K562 (cell line): ENCODE results near the gene TRIM73. TPM values are rescaled to one million over a fixed set of nuclear protein-coding genes. Genes with fewer than 3 reads are reported as not detected.
A peak's percentile ranks its signal among the peaks of the same experiment; 100 is the strongest.
"Not testable (repeated sequence)": the region's sequence is repeated elsewhere in the genome, so short reads cannot be mapped to it uniquely, and the experiment has no call there.

Experiments used
- ATAC-seq: fragments of 200-7000 bp; cut with Tn5 transposase; 3 replicates; pipeline ENCODE4 v1.9.1; 2020; ENCODE audit warnings: moderate library complexity
- Bru-seq: library from RNA; stranded (reverse); fragments of 400-500 nt; gene quantifications from one replicate; lab custom pipeline; 2021; lab: Mats Ljungman, UMichigan
- BruChase-seq, 2 experiments: library from RNA; stranded (reverse); fragments of 400-500 nt; gene quantifications; one replicate each; lab custom pipeline; 2021; lab: Mats Ljungman, UMichigan
- BruUV-seq: library from RNA; stranded (reverse); fragments of 400-500 nt; replicated peaks from 2 replicates; lab custom pipeline; 2021; lab: Mats Ljungman, UMichigan
- CTCF ChIA-PET: fragments of 300-600 bp; formaldehyde crosslinking; extraction: SDS; loops from one replicate; lab custom pipeline; 2021; ENCODE audit warnings: low intra/inter-chr PET ratio; lab: Yijun Ruan, JAX
- POLR2A ChIA-PET: fragments of 300-600, 350-650 bp; sonication (Branson Sonifier 250); formaldehyde crosslinking; extraction: SDS; loops from one replicate; lab custom pipeline; 2021; ENCODE audit warnings: antibody characterized with exemption, inconsistent platforms; lab: Yijun Ruan, JAX
- DNase-seq, 4 experiments: peaks; one replicate each; pipeline versions ENCODE4 v3.0.0 to v3.0.0-alpha.2; 2011 to 2018; ENCODE audit warnings: low spot score in 3 of 4, mixed read lengths in 3 of 4; ENCODE audit errors: extremely low read depth in 1 of 4
- FAIRE-seq: peaks from 2 replicates; lab custom pipeline; 2011; peaks lifted over from hg19 to GRCh38; lab: Jason Lieb, UNC
- H2AFZ ChIP-seq: 2 replicates; pipeline ENCODE4 v1.6.0; 2011; ENCODE audit warnings: low read depth, low read length, control low read depth, inconsistent platforms
- H3K27ac ChIP-seq: fragments of 200-600 bp; 3 replicates; pipeline ENCODE4 v1.8.0; 2011; ENCODE audit warnings: low read depth, mild to moderate bottlenecking, control low read depth, inconsistent platforms, low read length, moderate library complexity, mixed read lengths; ENCODE audit errors: extremely low read depth
- H3K27me3 ChIP-seq, 2 experiments: fragments of 300-600 bp in 1 of 2; 2 replicates in 1 of 2; 3 replicates in 1 of 2; pipeline versions ENCODE4 v1.6.0 to v1.8.0; 2011; ENCODE audit warnings: inconsistent platforms in 2 of 2, low read length in 2 of 2, mild to moderate bottlenecking in 1 of 2, mixed read lengths in 1 of 2, moderate library complexity in 1 of 2; ENCODE audit not compliant: control insufficient read depth in 2 of 2, insufficient read depth in 2 of 2
- H3K36me3 ChIP-seq: fragments of 300-600 bp; 3 replicates; pipeline ENCODE4 v1.8.0; 2011; ENCODE audit warnings: mild to moderate bottlenecking, low read length, inconsistent platforms; ENCODE audit not compliant: control insufficient read depth, insufficient read depth
- H3K4me1 ChIP-seq, 2 experiments: fragments of 200-600 bp in 1 of 2; replicated peaks in 1 of 2; 2 replicates in 1 of 2; 3 replicates in 1 of 2; pipeline versions ENCODE4 v1.5.1 to v1.8.0; 2011; ENCODE audit warnings: inconsistent platforms in 2 of 2, low read length in 2 of 2, mild to moderate bottlenecking in 1 of 2, mixed read lengths in 1 of 2, moderate library complexity in 1 of 2; ENCODE audit not compliant: control insufficient read depth in 2 of 2, insufficient read depth in 2 of 2
- H3K4me2 ChIP-seq: 2 replicates; pipeline ENCODE4 v1.6.1; 2011; ENCODE audit warnings: low read length, control low read depth, inconsistent platforms, mixed read lengths; ENCODE audit not compliant: insufficient read depth
- H3K4me3 ChIP-seq: fragments of 200-600 bp; sonication (generic), shearing (Covaris generic); 2 replicates; pipeline ENCODE4 v1.5.1; 2016; ENCODE audit warnings: control low read depth, inconsistent platforms
- H3K79me2 ChIP-seq: fragments of 200-600 bp; 3 replicates; pipeline ENCODE4 v1.8.0; 2011; ENCODE audit warnings: low read length, inconsistent platforms; ENCODE audit not compliant: control insufficient read depth, insufficient read depth
- H3K9ac ChIP-seq, 2 experiments: 2 replicates each; pipeline versions ENCODE4 v1.6.0 to v1.6.1; 2011; ENCODE audit warnings: low read depth in 2 of 2, low read length in 2 of 2, control low read depth in 1 of 2, inconsistent platforms in 1 of 2, mild to moderate bottlenecking in 1 of 2, mixed read lengths in 1 of 2; ENCODE audit not compliant: insufficient read depth in 1 of 2
- H3K9me1 ChIP-seq: one replicate; pipeline ENCODE4 v1.6.0; 2011; ENCODE audit warnings: inconsistent platforms, mild to moderate bottlenecking, low read length, moderate library complexity; ENCODE audit not compliant: control insufficient read depth, insufficient read depth
- H3K9me3 ChIP-seq: replicated peaks from 2 replicates; pipeline ENCODE4 v1.5.1; 2011; ENCODE audit warnings: low read depth, low read length, inconsistent platforms; ENCODE audit not compliant: control insufficient read depth, insufficient read depth
- H4K20me1 ChIP-seq: replicated peaks from 2 replicates; pipeline ENCODE4 v1.6.1; 2011; ENCODE audit warnings: low read length, inconsistent platforms, mixed read lengths; ENCODE audit not compliant: control insufficient read depth, insufficient read depth
- POLR2G ChIP-seq: fragments of 200-400 bp; formaldehyde crosslinking; IDR thresholded peaks from 2 replicates; pipeline ENCODE4 v1.6.1; 2017; ENCODE audit warnings: low read depth, mild to moderate bottlenecking, antibody characterized with exemption, low read length, moderate library complexity
- WGBS: fragments of 100-300 bp; shearing (Covaris generic); methylation state at CpG from one replicate; pipeline ENCODE4 v1.1.6; 2016; ENCODE audit warnings: low coverage, mixed read lengths; ENCODE audit not compliant: insufficient coverage; ENCODE audit errors: missing lambda C conversion rate; 5-methylcytosine and 5-hydroxymethylcytosine counted together
- in situ Hi-C: fragments of 300-500 bp; cut with MboI; formaldehyde crosslinking; loops from 4 replicates; pipeline ENCODE4 v1.15.0; 2018; ENCODE audit warnings: inconsistent platforms, mixed read lengths
- intact Hi-C: fragments of 100-400 bp; cut with micrococcal nuclease; formaldehyde crosslinking; loops from 2 replicates; pipeline ENCODE4 v1.14.2; 2022
- long read RNA-seq, 3 experiments: library from polyadenylated mRNA in 2 of 3; library from RNA in 1 of 3; unstranded in 2 of 3; stranded (forward) in 1 of 3; transcript quantifications; one replicate each; pipeline ENCODE4 v2.0.0, GENCODE V29; 2019 to 2022
- polyA minus RNA-seq, 3 experiments: library from RNA; depleted of rRNA, polyadenylated mRNA; stranded (reverse); fragments of >200 nt; gene quantifications; 2 replicates each; pipeline ENCODE4 v1.2.3, GENCODE V29; 2011
- polyA plus RNA-seq, 8 experiments: library from polyadenylated mRNA; depleted of rRNA in 4 of 8; stranded (reverse) in 5 of 8; unstranded in 3 of 8; fragments of >200 nt; fragmentation: Nextera tagmentation in 2 of 8; fragmentation: Illumina TruSeq in 1 of 8; extraction: Ambion mirVana in 2 of 8; extraction: Trizol in 1 of 8; gene quantifications; 2 replicates each; pipeline versions ENCODE4 v1.2.1 to v1.2.3, GENCODE V29; 2011 to 2014; ENCODE audit warnings: inconsistent platforms in 1 of 8, missing spikeins in 1 of 8
- total RNA-seq, 7 experiments: library from RNA; depleted of rRNA in 6 of 7; stranded (reverse); fragments of >200 nt in 6 of 7; fragmentation: Illumina TruSeq in 2 of 7; extraction: Trizol in 2 of 7; gene quantifications; 2 replicates each; pipeline versions ENCODE4 v1.2.1 to v1.2.3, GENCODE V29; 2011 to 2021; ENCODE audit warnings: low replicate concordance in 1 of 7

Gene TRIM73
- 1.1 and 4.1 TPM in 2 replicates for total RNA-seq (2011; cell fraction: chromatin; rRNA removed; ENCODE audit: low replicate concordance)
- 2.1 and 3.0 TPM in 2 replicates for total RNA-seq (2011; cell fraction: nucleolus; rRNA removed)
- 1.9 and 2.1 TPM in 2 replicates for total RNA-seq (2011; cell fraction: nucleoplasm; rRNA removed)
- total RNA-seq (2014; rRNA removed) (0.64 and 1.2 TPM in 2 replicates), total RNA-seq (2014; rRNA removed; fragmentation: Illumina TruSeq; extraction: Trizol) (0.04 TPM in 1 of 2 replicates, not detected in the other), total RNA-seq (2015; rRNA removed; fragmentation: Illumina TruSeq; extraction: Trizol) (0.41 and 0.80 TPM in 2 replicates), total RNA-seq (2021) (1.2 and 1.4 TPM in 2 replicates), polyA plus RNA-seq (2011; rRNA removed) (0.30 TPM in 1 of 2 replicates, not detected in the other), polyA plus RNA-seq (2014; fragmentation: Illumina TruSeq; extraction: Trizol) (0.15 TPM in 1 of 2 replicates, not detected in the other), polyA plus RNA-seq (2014; fragmentation: Nextera tagmentation; extraction: Ambion mirVana) (not detected), polyA plus RNA-seq (2014; rRNA removed) (0.28 and 0.90 TPM in 2 replicates), polyA minus RNA-seq (2011; rRNA and poly(A)+ RNA removed) (0.14 TPM in 1 of 2 replicates, not detected in the other), Bru-seq, nascent RNA (percentile 36 among the genes with signal in this experiment), BruChase-seq, experiment 1, labeled RNA remaining after a 2-hour chase (percentile 31 among the genes with signal in this experiment), BruChase-seq, experiment 2, labeled RNA remaining after a 6-hour chase (percentile 38 among the genes with signal in this experiment)
- polyA plus RNA-seq (2011; cell fraction: cytosol; rRNA removed) = 0.03 and 0.42 TPM in 2 replicates
- 1.8 and 4.8 TPM in 2 replicates for polyA plus RNA-seq (2011; cell fraction: nucleus; rRNA removed)
- polyA plus RNA-seq (2012) = 0.52 and 4.5 TPM in 2 replicates
- polyA minus RNA-seq (2011; cell fraction: cytosol; rRNA and poly(A)+ RNA removed) = not detected in 2 replicates
- polyA minus RNA-seq (2011; cell fraction: nucleus; rRNA and poly(A)+ RNA removed) = 0.40 and 0.44 TPM in 2 replicates
- long read RNA-seq, experiment 1, partial matches to known transcripts = 0 of 3 reads
- long read RNA-seq, experiment 1, other reads (novel, unspliced or antisense) = 3 of 3 reads
- long read RNA-seq, experiment 2, partial matches to known transcripts = 0 of 1 reads
- long read RNA-seq, experiment 2, other reads (novel, unspliced or antisense) = 1 of 1 reads
- long read RNA-seq, experiment 3 = 0 reads

- BruUV-seq, FAIRE-seq, POLR2A ChIA-PET, H4K20me1 ChIP-seq, intact Hi-C loops, H3K27ac ChIP-seq, H3K27me3 ChIP-seq, H3K4me1 ChIP-seq, H3K79me2 ChIP-seq, CTCF ChIA-PET, ATAC-seq, H3K36me3 ChIP-seq, H3K4me2 ChIP-seq, H3K9ac ChIP-seq, H3K4me3 ChIP-seq, H2AFZ ChIP-seq, DNase-seq, H3K9me1 ChIP-seq, H3K9me3 ChIP-seq: not testable (repeated sequence)
- in situ Hi-C loops = loop anchor here (25.0 kb wide), 1 partner anchor 1958 kb away; the partner anchor contains the start of gene FZD9
- WGBS = 92% methylated on average over 8 of the region's 34 CpGs
- 0 out of 2 replicates have a peak, but pooled peaks have one; percentile 33 for TF ChIP-seq POLR2G
Measured at GRCh38 chr7:75395329-75395728, at the start of gene TRIM73. TRIM73 (plus strand) TSS chr7:75395629; CDS start chr7:75398934, 3,305 bp downstream.
